ENCODE results near the gene PELI1. TPM values are rescaled to one million over a fixed set of nuclear protein-coding genes. Genes with fewer than 3 reads are reported as not detected.

The PELI1 gene
- total RNA-seq, 1 donor = 10.8 TPM

DNA sequence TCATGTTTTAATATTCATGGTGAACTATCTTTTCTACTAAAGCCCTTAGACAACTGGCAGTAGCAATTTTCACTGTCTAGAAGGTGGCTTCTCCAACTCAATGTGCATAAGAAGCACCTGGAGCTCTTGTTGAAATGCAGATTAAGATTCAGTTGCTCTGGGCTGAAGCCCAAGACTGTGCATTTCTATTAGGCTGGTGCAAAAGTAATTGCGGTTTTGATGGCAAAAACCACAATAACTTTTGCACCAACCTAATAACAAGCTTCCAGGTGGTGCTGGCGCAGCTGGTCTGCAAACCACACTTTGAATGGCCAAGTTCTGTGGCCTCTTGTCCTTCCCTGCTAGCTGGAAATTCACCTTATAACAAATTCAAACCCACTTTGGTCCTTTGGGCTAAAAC, 98.3 kb downstream of the PELI1 start:
- TF ChIP-seq, protein P1, sequence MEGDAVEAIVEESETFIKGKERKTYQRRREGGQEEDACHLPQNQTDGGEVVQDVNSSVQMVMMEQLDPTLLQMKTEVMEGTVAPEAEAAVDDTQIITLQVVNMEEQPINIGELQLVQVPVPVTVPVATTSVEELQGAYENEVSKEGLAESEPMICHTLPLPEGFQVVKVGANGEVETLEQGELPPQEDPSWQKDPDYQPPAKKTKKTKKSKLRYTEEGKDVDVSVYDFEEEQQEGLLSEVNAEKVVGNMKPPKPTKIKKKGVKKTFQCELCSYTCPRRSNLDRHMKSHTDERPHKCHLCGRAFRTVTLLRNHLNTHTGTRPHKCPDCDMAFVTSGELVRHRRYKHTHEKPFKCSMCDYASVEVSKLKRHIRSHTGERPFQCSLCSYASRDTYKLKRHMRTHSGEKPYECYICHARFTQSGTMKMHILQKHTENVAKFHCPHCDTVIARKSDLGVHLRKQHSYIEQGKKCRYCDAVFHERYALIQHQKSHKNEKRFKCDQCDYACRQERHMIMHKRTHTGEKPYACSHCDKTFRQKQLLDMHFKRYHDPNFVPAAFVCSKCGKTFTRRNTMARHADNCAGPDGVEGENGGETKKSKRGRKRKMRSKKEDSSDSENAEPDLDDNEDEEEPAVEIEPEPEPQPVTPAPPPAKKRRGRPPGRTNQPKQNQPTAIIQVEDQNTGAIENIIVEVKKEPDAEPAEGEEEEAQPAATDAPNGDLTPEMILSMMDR (IDR thresholded peaks at IDR 0.05; ENCODE audit: insufficient read depth, low read depth, low read length) = no peak
- DNase-seq (ENCODE audit: low read depth) = no peak
- no peak overlapping the region for H3K4me3 ChIP-seq (ENCODE audit: low read depth, low read length)

Other genes starting within 250 kb of the PELI1 start
- gene VPS54, start 125.0 kb downstream of the PELI1 start, total RNA-seq = 22.2 and 32.0 TPM in 2 replicates